Measurements from ENCODE around the gene ADAP1.

ADAP1 gene

DNA sequence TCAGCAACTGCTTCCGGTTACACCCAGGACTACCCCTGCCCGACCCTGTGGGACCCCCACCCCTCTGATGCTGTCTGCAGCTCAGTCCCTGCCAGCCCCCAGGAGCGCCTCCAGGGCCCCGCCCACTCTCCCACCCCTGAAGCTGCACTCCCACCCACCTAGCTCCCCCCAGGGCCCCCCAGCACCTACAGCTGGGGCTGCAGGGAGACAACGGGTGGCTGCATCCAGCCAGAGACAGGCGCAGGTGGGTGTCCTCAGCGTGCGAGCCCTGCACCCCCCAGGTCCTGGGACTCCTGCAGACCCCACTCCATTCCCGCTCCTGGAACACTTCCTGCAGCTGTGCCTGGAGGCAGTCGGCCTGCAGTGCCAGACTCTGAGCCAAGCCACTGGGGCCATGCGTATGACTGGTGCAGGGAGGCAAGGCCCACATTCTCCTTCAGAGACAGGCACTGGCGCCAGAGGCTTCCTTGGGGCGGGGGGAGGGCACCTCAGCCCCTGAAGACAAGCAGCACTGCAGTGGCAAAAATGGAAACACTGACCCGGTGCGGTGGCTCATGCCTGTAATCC lies 34.6 kb upstream of the ADAP1 start:
- no peak for DNase-seq (ENCODE audit: low read depth in 3 of 3)

DNA sequence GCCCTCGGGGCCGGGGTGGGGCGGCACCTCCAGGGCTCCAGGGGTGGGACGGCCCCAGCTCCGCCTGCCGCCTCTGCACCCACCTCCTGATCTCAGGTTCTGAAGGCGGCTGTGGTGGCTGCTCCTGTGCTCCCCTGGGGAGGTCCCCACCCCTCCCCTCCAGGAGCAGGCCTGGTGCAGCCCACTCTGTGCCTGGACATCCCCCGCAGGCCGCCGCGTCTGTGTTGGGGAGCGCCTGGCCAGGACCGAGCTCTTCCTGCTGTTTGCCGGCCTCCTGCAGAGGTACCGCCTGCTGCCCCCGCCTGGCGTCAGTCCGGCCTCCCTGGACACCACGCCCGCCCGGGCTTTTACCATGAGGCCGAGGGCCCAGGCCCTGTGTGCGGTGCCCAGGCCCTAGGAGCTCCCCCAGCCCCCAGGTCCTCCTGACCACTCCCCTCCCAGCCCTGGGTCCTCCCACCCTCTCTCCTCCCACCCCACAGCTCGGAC lies 34.0 kb upstream of the ADAP1 start:
- no peak for DNase-seq (ENCODE audit: low read depth in 3 of 3)

DNA sequence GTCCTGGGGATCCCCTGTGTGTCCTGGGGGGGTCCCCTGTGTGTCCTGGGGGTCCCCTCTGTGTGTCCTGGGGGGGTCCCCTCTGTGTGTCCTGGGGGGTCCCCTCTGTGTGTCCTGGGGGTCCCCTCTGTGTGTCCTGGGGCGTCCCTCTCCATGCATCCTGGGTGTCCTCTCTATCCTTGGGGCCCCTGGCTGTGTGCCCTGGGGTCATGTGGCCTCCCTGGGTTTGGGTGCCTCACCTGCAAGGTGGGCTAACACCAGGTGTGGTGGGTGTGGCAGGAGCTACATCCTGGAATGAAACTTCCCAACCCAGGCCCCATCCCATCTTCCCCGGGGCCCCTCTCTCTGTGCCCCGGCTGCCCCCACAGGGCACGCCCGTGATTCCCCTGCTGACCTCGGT lies 33.4 kb upstream of the ADAP1 start:
- no peak for DNase-seq (ENCODE audit: low read depth in 3 of 3)

DNA sequence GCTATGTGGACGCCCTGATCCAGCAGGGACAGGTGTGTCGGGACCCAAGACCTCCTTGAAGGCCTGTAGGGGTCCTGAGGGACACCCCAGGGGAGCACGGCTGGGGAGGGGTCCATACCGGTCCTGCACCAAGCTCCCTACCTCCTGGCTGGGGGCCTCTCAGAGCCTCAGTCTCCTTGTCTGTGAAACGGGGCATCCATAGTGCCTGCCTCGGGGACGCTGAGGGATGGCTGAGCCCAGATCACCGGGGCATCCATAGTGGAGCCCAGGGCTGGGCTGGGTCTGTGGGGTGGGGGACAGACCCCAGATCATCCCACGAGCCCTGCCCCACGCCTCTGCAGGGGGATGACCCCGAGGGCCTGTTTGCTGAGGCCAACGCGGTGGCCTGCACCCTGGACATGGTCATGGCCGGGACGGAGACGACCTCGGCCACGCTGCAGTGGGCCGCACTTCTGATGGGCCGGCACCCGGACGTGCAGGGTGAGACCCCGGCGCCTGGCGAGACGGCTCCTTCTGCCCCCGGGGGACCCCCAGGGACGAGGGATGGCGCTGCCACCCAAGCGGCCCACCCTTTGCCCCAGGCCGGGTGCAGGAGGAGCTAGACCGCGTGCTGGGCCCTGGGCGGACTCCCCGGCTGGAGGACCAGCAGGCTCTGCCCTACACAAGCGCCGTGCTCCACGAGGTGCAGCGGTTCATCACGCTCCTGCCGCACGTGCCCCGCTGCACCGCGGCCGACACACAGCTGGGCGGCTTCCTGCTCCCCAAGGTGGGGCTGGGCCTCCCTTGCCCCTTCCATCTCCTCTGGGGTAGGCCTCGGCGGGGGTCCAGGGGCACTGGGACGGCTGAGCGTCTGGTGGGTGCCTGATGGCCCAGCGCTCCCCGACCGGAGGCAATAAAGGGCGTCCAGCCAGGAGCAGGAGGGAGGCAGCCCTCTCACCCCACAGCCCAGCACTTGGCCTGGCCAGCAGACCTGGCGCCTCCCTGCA lies 32.6 kb upstream of the ADAP1 start:
- no peak for DNase-seq (ENCODE audit: low read depth in 3 of 3)

DNA sequence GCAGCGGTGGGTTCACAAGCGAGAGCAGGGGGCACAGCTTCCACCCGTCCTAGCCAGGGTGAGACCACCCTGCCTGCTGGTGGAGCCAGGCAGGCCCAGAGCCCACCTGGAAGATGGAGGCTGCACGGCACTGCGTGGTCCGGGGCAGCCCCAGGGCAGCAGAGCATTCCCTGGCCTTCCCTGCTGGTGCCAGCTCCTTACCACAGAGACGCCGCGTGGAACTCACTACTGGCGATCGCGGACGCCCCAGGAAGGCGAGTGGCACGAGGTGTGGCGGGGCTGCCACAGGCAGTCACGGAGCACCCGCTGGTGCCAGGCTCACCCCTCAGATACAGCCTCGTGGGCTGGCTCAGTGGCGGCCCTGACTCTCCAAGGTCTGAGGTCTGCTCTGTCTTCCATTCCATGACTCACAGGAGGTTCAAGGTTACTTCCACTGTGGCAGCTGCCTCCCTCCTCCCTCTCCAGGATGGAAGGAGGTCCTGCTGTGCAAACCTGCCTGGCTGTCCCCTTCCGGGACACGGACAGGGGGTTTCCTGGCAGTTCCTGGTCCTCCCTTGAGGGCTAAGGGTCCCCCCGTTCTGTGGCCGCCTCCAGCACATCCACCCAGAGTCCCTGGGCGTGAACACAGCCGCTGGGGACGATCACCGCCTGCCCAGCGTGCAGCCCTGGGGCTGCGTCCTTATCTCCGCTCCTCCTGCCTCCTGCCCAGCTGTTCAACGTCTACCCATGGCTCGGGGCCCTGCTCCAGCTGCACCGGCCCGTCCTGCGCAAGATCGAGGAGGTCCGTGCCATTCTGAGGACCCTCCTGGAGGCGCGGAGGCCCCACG lies 31.6 kb upstream of the ADAP1 start:
- no peak for DNase-seq (ENCODE audit: low read depth in 3 of 3)

DNA sequence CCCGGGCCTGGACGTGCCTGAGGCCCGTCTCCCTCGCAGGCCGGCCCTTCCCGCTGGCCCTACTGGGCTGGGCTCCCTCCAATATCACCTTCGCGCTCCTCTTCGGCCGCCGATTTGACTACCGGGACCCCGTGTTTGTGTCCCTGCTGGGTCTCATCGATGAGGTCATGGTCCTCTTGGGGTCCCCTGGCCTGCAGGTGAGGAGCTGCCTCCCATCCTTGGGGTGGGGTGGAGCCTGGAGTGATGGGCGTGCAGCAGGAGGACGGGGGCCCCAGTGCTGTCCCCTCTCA lies 30.6 kb upstream of the ADAP1 start:
- DNase-seq (ENCODE audit: low read depth in 3 of 3), result no peak

DNA sequence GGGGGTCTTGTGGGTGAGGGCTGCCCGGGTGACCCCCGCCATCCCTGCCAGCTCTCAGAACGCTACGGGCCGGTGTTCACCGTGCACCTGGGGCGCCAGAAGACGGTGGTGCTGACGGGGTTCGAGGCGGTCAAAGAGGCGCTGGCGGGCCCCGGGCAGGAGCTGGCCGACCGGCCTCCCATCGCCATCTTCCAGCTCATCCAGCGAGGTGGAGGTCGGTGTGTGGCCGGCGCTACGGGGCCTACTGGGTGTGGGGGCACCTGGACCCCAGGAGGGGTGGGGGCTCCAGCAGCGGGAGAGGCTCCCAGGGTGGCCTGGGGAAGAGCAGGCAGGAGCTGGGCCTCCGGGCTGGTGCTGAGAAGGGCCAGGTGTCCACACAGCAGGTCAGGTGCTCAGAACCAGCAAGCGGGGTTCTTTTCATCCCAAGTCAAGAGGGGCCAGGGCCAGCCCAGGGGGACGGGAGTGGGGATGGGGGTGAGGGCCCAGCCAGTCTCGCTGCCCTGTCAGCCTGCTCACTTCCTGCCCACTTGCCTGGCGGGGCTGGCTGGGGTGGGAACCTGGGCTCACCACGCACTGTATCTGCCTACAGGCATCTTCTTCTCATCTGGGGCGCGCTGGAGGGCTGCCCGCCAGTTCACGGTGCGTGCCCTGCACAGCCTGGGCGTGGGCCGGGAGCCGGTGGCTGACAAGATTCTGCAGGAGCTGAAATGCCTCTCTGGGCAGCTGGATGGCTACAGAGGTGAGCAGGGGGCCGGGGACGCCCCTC lies 30.1 kb upstream of the ADAP1 start:
- DNase-seq (ENCODE audit: low read depth in 3 of 3), result no peak

DNA sequence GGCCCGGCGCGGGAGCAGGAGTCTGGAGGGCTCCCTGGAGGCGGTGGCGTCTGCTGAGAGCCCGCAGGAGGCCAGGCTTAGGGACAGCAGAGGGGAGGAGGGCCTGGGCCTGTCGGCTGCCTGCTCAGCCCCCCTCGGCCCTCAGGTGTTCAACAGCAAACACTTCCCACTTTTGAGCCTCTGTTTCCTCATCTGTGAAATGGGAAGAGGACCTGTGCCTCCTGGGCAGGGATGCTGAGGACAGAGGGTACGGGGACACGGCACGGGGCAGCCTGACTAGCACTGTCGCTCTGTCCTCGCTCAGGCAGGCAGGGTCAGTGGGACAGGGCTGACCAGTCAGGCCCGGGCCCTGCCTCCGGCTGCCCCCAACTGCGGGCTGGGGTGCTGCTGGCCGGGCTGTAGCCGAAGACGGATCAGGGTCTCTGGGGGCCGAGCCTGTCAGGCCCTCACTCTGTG lies 29.2 kb upstream of the ADAP1 start:
- DNase-seq (ENCODE audit: low read depth in 3 of 3), result no peak

DNA sequence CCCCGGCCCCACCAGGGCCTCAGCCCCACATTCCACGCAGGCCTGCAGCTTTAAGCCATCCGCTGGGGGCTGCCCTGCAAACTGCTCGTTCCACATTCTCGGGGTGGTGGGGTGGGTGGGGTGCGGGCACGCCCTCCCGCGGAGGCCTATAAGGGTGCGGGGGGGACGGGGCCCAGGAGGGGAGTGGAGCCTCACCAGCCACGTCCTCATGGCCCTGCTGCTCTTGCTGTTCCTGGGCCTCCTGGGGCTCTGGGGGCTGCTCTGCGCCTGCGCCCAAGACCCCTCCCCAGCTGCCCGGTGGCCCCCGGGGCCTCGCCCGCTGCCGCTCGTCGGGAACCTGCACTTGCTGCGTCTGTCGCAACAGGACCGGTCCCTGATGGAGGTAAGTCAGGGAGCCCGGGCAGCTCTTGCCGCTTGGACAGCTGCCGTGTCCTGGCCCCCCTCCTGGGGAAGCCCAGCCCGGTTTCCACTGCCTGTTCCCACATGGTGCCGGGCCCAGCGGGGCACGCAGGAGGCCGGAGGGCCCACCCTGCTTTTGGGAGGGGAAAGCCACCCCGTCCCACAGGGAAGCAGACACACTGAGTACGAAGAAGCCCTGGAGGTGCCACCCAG lies 28.6 kb upstream of the ADAP1 start, which contains the start of gene CYP2W1:
CYP2W1 (plus strand) TSS at position 178 of the 612 bp plus-strand sequence; CDS start at position 209, 31 bp downstream.
- no peak for DNase-seq (ENCODE audit: low read depth in 3 of 3)

DNA sequence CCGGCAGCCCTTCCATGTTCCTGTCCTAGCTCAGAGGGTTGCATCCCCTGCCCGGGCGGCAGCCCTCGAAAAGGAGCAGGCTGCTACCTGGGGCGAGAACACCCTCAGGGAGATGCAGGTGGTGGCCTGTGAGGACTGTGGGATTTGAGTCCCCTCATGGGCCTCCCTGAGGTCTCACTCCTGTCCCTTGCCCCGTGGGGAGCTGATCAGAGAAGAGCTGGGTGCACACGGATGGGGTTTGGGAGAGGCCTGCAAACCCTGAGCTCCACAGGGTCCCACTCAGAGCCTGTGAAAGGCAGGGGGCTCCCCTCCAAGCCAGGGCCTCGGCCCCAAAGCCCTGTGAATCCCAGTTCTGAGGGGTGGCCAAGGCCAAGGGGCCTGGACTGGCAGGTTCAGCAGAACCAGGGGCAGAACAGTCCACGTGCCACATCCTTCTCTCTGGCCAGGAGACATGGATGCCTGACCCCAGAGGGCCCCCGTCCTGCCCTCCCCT lies 28.1 kb upstream of the ADAP1 start:
- no peak for DNase-seq (ENCODE audit: low read depth in 3 of 3)

DNA sequence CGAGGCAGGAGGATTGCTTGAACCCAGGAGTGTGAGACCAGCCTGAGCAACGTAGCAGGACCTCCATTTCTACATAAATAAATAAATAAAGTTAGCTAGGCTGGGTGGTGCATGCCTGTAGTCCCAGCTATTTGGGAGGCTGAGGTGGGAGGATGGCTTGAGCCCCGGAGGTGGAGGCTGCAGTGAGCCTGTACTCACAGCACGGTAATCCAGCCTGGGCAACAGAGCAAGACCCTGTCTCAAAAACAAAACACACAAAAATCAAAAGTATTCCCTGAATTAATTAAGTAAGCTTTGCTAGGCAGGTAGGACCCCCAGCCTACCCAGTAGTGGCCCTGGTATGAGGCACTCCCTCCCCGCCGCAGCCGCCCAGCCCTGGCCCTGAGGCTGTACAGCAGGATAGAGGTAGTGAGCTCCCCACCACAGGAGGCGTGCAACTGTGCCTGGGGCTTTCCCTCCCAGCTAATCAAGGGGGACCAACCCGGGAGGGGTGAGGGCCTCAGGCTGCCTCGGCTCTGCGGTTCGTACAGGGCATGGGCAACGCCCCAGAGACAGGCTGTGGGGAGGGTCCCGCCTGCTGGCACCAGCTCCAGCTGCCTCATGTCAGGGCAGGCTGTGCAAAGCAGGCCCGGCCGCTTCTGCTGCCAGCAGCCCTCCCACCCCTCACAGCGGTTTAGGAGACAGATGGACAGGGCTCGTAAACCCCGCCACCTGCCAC lies 27.5 kb upstream of the ADAP1 start:
- DNase-seq (ENCODE audit: low read depth in 3 of 3), result no peak

DNA sequence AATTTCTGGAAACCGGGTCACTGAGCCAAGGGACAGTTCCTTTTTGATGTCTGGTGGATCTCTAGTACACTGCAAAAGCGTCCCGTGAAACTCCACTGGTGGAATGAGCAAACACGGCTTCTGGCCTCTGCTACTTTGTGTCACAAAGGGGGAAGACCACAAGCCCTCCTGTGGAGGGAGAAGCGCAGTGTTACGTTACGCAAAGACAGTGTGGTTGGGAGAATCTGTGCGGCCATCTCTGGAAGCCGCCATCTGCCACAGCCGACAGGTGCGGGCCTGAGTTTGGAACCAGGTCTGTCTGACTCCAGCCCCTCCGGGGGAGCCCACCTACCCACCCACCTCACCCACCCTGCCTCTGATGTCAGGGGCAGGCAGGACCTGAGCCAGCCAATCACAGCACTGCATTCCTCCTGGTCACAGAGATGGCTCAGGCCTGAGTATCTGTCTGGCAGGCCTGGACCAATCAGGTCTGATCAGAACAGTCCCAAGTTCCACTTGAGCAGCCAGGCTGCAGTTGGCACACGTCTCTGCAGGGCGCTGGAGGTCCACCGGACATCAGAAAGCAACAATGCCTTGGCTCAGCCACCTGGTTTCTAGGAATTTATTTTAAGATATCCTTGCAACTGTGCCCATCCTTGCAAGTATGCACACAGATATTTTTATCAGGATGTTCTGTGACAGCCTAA lies 25.5 kb upstream of the ADAP1 start:
- no peak for DNase-seq (ENCODE audit: low read depth in 3 of 3)

DNA sequence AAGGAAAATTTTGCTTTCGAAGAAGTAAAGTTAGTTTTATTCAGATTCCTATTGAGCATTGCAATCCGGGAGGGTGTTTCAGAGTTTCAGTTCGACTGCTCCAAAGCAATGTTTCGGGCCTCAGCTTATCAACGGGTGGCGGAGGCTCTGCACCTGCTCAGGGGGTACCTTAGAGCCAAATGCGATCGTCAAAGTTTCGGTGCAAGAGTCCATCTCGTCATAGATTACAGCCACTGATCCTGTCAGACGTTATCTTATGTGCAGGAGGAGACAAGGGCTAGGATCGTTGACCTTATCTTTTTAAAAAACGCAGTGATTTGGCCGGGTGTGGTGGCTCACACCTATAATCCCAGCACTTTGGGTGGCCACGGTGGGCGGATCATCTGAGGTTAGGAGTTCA lies 24.7 kb upstream of the ADAP1 start:
- DNase-seq (ENCODE audit: low read depth in 3 of 3), result no peak

DNA sequence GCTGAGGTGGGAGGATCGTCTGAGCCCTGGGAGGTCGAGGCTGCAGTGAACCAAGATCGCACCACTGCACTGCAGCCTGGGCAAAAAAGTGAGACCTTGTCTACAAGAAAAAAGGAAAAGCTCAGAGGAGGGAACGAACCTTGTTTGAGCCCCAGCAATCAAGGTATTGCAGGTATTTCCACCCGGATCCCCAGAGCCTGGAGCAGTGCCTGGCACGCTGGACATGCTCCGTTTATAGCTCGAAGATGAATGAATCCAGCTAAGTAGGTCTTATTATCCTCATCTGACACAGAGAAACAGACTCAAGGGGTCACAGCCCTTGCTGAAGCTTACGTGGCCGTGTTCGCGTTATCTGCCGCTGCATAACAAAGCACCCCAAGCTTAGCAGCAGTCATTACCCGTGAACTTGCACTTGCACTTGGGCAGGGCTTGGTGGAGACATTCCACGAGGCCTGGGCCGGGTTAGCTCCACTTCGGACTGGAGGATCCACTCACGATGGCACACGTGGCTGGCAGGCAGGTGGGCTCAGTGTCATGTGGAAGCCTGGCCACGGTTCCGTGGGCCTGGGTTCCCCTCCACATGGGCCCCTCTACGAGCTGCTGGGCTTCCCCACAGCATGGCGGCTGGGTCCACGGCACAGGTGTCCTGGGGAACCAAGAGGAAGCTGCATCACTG lies 24.1 kb upstream of the ADAP1 start:
- no peak for DNase-seq (ENCODE audit: low read depth in 3 of 3)

DNA sequence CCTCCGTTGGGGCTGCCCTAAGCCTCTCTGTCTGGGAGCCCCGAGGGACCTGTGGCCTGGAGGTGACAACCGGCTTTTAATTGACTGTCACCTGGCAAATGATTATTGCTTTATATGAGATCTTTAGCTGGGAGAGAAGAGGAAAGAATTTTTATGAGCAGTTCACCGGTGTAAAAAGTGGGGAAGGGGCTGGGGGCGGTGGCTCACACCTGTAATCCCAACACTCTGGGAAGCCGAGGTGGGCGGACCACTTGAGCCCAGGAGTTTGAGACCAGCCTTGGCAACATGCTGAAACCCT lies 23.5 kb upstream of the ADAP1 start:
- DNase-seq (ENCODE audit: low read depth in 3 of 3), result no peak

DNA sequence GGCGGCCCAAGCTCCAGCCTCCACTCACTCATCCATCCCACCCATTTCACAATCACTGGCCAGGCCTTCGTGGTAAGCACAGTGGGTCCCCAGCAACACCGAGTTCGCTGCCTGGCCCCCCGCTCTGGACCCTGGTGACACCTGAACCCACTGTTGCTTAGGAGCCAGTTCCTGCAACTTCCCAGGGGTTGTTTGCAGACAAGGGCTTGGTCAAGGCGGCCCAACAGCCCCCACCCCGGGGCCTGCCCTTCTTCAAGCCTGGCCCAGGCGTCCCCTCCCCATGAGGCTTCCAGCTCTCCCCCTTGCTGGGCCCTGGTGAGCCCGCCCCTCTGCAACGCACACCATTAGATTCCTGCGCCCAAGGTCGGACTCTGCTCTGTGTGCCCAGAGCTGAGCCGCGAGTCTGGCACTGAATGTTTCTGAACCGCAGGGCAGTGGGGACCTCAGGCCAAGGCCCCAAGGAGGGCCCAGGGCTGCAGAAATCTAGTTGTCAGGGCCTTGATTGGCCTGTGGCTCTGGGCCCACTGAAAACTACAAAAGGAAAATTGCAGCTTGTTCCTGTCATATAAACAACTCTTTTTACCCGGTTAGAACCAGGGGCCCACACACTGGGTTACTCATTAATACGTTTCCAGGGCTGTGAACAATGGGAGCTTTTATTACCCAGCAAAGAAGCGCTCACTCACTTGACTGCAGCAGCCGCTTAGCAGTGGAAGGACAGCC lies 23.0 kb upstream of the ADAP1 start:
- DNase-seq (ENCODE audit: low read depth in 3 of 3), result no peak

DNA sequence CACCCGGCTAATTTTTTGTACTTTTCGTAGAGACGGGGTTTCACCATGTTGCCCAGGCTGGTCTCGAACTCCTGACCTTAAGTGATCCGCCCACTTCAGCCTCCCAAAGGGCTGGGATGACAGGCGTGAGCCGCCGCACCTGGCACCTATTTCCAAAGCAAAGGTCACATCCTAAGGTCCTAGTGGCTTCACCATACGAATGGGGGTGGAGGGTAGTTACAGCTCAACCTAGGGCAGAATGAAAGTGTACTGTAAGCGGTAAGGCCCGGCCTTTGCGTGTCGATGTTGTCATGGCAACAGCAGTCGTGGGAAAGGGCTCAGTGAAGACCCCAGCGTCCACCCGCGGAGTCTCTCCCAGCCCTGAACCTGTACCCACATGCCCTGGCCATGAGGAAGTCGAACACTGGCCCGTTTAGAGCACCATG lies 22.4 kb upstream of the ADAP1 start:
- no peak for DNase-seq (ENCODE audit: low read depth in 3 of 3)

DNA sequence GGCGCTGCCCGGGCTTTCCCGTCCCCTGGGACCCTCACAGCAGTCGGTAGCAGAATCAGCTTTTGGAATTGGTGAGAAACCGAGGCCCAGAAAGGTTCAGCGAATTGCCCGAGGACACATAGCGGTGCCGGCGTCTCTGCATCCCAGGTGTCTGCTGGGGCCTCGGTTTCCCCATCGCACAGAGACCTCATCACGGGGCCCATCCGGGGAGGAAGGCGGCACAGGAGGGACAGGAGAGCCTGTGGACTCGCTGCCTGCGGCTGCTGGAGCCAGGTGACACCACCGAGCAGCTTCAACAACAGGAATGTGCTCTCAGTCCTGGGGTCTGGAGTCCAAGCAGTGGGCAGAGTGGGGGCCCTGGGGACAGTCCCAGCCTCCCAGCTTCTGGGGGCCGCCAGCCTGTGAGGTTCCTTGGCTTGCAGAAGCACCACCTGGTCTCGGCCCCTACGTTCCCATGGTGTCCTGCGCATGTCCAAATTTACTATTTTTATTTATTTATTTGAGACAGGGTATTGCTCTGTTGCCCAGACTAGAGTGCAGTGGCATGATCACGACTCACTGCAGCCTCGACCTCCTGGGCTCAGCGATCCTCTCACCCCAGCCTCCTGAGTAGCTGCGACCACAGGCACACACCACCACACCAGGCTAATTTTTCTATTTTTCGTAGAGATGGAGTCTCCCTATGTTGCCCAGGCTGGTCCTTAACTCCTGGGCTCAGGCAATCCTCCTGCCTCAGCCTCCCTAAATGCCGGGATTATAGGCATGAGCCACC lies 21.4 kb upstream of the ADAP1 start:
- DNase-seq (ENCODE audit: low read depth in 3 of 3), result no peak

Measured in stimulated activated CD4-positive, alpha-beta T cell treated with anti-CD3 and anti-CD28 coated beads, TNF-alpha, amount 100 ng/mL, for 4 hours (primary cell).